HepG2 (cell line): ENCODE measurements around the gene SLX9. TPM values are rescaled to one million over a fixed set of nuclear protein-coding genes. Genes with fewer than 3 reads are reported as not detected.

Source experiments
- ARID3A ChIP-seq: IDR thresholded peaks from 2 replicates; pipeline ENCODE4 v1.6.1; 2012; ENCODE audit warnings: low read depth, low read length, improper control_type of control experiment
- ATF6 ChIP-seq: sonication (generic); formaldehyde crosslinking; conservative IDR thresholded peaks from 2 replicates; pipeline ENCODE4 v1.4.0; 2020; ENCODE audit warnings: missing genetic modification reagents
- CERS6 ChIP-seq: sonication (generic); formaldehyde crosslinking; IDR thresholded peaks from 2 replicates; pipeline ENCODE4 v1.5.0; 2020; ENCODE audit warnings: missing genetic modification reagents
- FLYWCH1 ChIP-seq: sonication (generic); formaldehyde crosslinking; IDR thresholded peaks from 2 replicates; pipeline ENCODE4 v1.8.1; 2023; ENCODE audit warnings: mild to moderate bottlenecking, missing genetic modification reagents
- FOXO1 ChIP-seq: sonication (generic); formaldehyde crosslinking; IDR thresholded peaks from 2 replicates; pipeline ENCODE4 v1.4.0; 2020; ENCODE audit warnings: missing genetic modification reagents
- HMG20B ChIP-seq: conservative IDR thresholded peaks from 2 replicates; pipeline ENCODE4 v1.6.1; 2016; ENCODE audit warnings: missing genetic modification reagents, missing compliant biosample characterization
- HOXA3 ChIP-seq: sonication (generic); formaldehyde crosslinking; IDR thresholded peaks from 2 replicates; pipeline ENCODE4 v1.5.0; 2020; ENCODE audit warnings: missing genetic modification reagents
- NR2C2 ChIP-seq: sonication (generic); formaldehyde crosslinking; IDR thresholded peaks from 2 replicates; pipeline ENCODE4 v1.4.0; 2020; ENCODE audit warnings: missing genetic modification reagents, mild to moderate bottlenecking, moderate library complexity, borderline replicate concordance
- RNF2 ChIP-seq: fragments of 450-650 bp; conservative IDR thresholded peaks from 2 replicates; pipeline ENCODE4 v1.6.1; 2016; ENCODE audit warnings: low read depth
- SMAD9 ChIP-seq: sonication (generic); formaldehyde crosslinking; IDR thresholded peaks from 2 replicates; pipeline ENCODE4 v1.5.1; 2020; ENCODE audit warnings: mild to moderate bottlenecking, missing genetic modification reagents
- TMF1 ChIP-seq: sonication (generic); formaldehyde crosslinking; IDR thresholded peaks from 2 replicates; pipeline ENCODE4 v1.8.1; 2022; ENCODE audit warnings: low read depth, missing genetic modification reagents
- TOE1 ChIP-seq: sonication (generic); formaldehyde crosslinking; IDR thresholded peaks from 2 replicates; pipeline ENCODE4 v1.4.0; 2020; ENCODE audit warnings: mild to moderate bottlenecking, missing genetic modification reagents
- ZBTB4 ChIP-seq: sonication (generic); formaldehyde crosslinking; IDR thresholded peaks from 2 replicates; pipeline ENCODE4 v1.4.0; 2020; ENCODE audit warnings: missing genetic modification reagents, mild to moderate bottlenecking, borderline replicate concordance
- ZEB1 ChIP-seq: IDR thresholded peaks from 2 replicates; pipeline ENCODE4 v1.6.1; 2012; ENCODE audit warnings: mild to moderate bottlenecking, low read depth, inconsistent platforms; ENCODE audit not compliant: insufficient replicate concordance
- ZNF207 ChIP-seq: fragments of 450-650 bp; IDR thresholded peaks from 2 replicates; pipeline ENCODE4 v1.6.1; 2016; ENCODE audit warnings: antibody characterized with exemption, borderline replicate concordance
- ZNF672 ChIP-seq: sonication (generic); formaldehyde crosslinking; IDR thresholded peaks from 2 replicates; pipeline ENCODE4 v1.8.1; 2022; ENCODE audit warnings: missing genetic modification reagents
- ZNF768 ChIP-seq: sonication (generic); formaldehyde crosslinking; IDR thresholded peaks from 2 replicates; pipeline ENCODE4 v1.4.0; 2020; ENCODE audit warnings: missing genetic modification reagents
- ZSCAN30 ChIP-seq: sonication (generic); formaldehyde crosslinking; IDR thresholded peaks from 2 replicates; pipeline ENCODE4 v1.5.0; 2020; ENCODE audit warnings: mild to moderate bottlenecking, missing genetic modification reagents
- polyA plus RNA-seq, 8 experiments: library from polyadenylated mRNA; depleted of rRNA in 3 of 8; stranded (reverse) in 7 of 8; unstranded in 1 of 8; fragments of >200 nt; fragmentation: Illumina TruSeq in 4 of 8; extraction: Trizol in 4 of 8; gene quantifications; 2 replicates each; pipeline versions ENCODE4 v1.2.1 to v1.2.3, GENCODE V29; 2011 to 2016; ENCODE audit warnings: low read depth in 4 of 8, missing spikeins in 1 of 8, mixed read lengths in 1 of 8; ENCODE audit not compliant: insufficient read depth in 1 of 8
- total RNA-seq, 5 experiments: library from RNA; depleted of rRNA; stranded (reverse); fragments of >200 nt; fragmentation: Illumina TruSeq; extraction: Trizol; gene quantifications; 2 replicates each; pipeline ENCODE4 v1.2.3, GENCODE V29; 2016; ENCODE audit warnings: low read depth in 1 of 5
- TF ChIP-seq, protein P1 (sequence below): sonication (generic); formaldehyde crosslinking; IDR thresholded peaks from 2 replicates; pipeline ENCODE4 v1.5.0; 2020; ENCODE audit warnings: mild to moderate bottlenecking, missing genetic modification reagents

The SLX9 gene
- total and polyA plus RNA-seq, 2 of the 13 experiments (the other 11 are each of a cell fraction or from before 2014, with no cell fraction given), result 21.0 to 47.1 TPM

- TF ChIP-seq NR2C2 (peak; percentile 94), TOE1 (CRISPR knock-in tag) (peak; percentile 32; the same call in 1 of the 2 replicates), ZBTB4 (CRISPR knock-in tag) (no peak), ZNF207 (no peak), ATF6 (CRISPR knock-in tag) (no peak), HMG20B (0 out of 2 replicates have a peak, but pooled peaks have one; percentile 16), ZEB1 (no peak), RNF2 (no peak; the same call in 1 of the 2 replicates), ZNF768 (CRISPR knock-in tag) (peak; percentile 87), FLYWCH1 (peak; percentile 30; the same call in 1 of the 2 replicates), FOXO1 (CRISPR knock-in tag) (0 out of 2 replicates have a peak, but pooled peaks have one; percentile 24), HOXA3 (CRISPR knock-in tag) (peak; percentile 91), ARID3A (no peak), SMAD9 (CRISPR knock-in tag) (no peak), CERS6 (CRISPR knock-in tag) (0 out of 2 replicates have a peak, but pooled peaks have one; percentile 31), ZSCAN30 (CRISPR knock-in tag) (no peak), ZNF672 (CRISPR knock-in tag) (no peak; the same call in 1 of the 2 replicates), TMF1 (CRISPR knock-in tag) (peak; percentile 91)
- TF ChIP-seq, protein P1, sequence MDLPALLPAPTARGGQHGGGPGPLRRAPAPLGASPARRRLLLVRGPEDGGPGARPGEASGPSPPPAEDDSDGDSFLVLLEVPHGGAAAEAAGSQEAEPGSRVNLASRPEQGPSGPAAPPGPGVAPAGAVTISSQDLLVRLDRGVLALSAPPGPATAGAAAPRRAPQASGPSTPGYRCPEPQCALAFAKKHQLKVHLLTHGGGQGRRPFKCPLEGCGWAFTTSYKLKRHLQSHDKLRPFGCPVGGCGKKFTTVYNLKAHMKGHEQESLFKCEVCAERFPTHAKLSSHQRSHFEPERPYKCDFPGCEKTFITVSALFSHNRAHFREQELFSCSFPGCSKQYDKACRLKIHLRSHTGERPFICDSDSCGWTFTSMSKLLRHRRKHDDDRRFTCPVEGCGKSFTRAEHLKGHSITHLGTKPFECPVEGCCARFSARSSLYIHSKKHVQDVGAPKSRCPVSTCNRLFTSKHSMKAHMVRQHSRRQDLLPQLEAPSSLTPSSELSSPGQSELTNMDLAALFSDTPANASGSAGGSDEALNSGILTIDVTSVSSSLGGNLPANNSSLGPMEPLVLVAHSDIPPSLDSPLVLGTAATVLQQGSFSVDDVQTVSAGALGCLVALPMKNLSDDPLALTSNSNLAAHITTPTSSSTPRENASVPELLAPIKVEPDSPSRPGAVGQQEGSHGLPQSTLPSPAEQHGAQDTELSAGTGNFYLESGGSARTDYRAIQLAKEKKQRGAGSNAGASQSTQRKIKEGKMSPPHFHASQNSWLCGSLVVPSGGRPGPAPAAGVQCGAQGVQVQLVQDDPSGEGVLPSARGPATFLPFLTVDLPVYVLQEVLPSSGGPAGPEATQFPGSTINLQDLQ (CRISPR knock-in tag), result peak; percentile 88; the same call in 1 of the 2 replicates
These were observed at the start of gene SLX9 (continued) for GRCh38 chr21:44939532-44940115.
